ENCODE data around the gene FBN2.
"Not testable (repeated sequence)": the region's sequence is repeated elsewhere in the genome, so short reads cannot be mapped to it uniquely, and the experiment has no call there.

FBN2 gene

GRCh38 chr5:128413356-128413755 is 124.7 kb downstream of the FBN2 start:
- Histone ChIP-seq H3K4me1 (ENCODE audit: insufficient read depth, low read length) (peaks cover 15% of the 10 kb centered on the region; the same call in 1 of the 2 replicates), H3K9me3 (ENCODE audit: insufficient read depth, low read depth, low read length) (no peaks in the 10 kb centered on the region), H3K27me3 (ENCODE audit: insufficient read depth, low read length) (no peaks in the 10 kb centered on the region), H3K9ac (ENCODE audit: low read depth, low read length) (no peak overlapping the region), H3K27ac (ENCODE audit: low read length) (no peak overlapping the region), H3K36me3 (ENCODE audit: insufficient read depth, low read depth, low read length) (no peaks in the 10 kb centered on the region), H3K4me3 (ENCODE audit: low read length) (no peak overlapping the region)

- Histone ChIP-seq H3K27ac (ENCODE audit: low read length) (no peak overlapping the region), H3K4me3 (ENCODE audit: low read length) (no peak overlapping the region), H3K9me3 (ENCODE audit: insufficient read depth, low read depth, low read length) (no peaks in the 10 kb centered on the region), H3K27me3 (ENCODE audit: insufficient read depth, low read length) (no peaks in the 10 kb centered on the region), H3K4me1 (ENCODE audit: insufficient read depth, low read length) (peaks cover 15% of the 10 kb centered on the region; the same call in 1 of the 2 replicates), H3K36me3 (ENCODE audit: insufficient read depth, low read depth, low read length) (no peaks in the 10 kb centered on the region), H3K9ac (ENCODE audit: low read depth, low read length) (no peak overlapping the region)
Observed at GRCh38 chr5:128412145-128412930, 125.7 kb downstream of the FBN2 start.

GRCh38 chr5:128409166-128409800 is 128.8 kb downstream of the FBN2 start:
- Histone ChIP-seq H3K27ac (ENCODE audit: low read length) (no peak overlapping the region), H3K4me3 (ENCODE audit: low read length) (no peak overlapping the region), H3K9ac (ENCODE audit: low read depth, low read length) (no peak overlapping the region), H3K4me1 (ENCODE audit: insufficient read depth, low read length) (peaks cover 19% of the 10 kb centered on the region; the same call in 1 of the 2 replicates), H3K36me3 (ENCODE audit: insufficient read depth, low read depth, low read length) (no peaks in the 10 kb centered on the region), H3K9me3 (ENCODE audit: insufficient read depth, low read depth, low read length) (no peaks in the 10 kb centered on the region), H3K27me3 (ENCODE audit: insufficient read depth, low read length) (no peaks in the 10 kb centered on the region)

- no peaks in the 10 kb centered on the region for H3K36me3 ChIP-seq (ENCODE audit: insufficient read depth, low read depth, low read length)
Observed at GRCh38 chr5:128408622-128409021, 129.4 kb downstream of the FBN2 start.

GRCh38 chr5:128407944-128408343 is 130.1 kb downstream of the FBN2 start:
- Histone ChIP-seq H3K4me1 (ENCODE audit: insufficient read depth, low read length) (peaks cover 19% of the 10 kb centered on the region; the same call in 1 of the 2 replicates), H3K9ac (ENCODE audit: low read depth, low read length) (no peak overlapping the region), H3K36me3 (ENCODE audit: insufficient read depth, low read depth, low read length) (no peaks in the 10 kb centered on the region), H3K27ac (ENCODE audit: low read length) (no peak overlapping the region), H3K27me3 (ENCODE audit: insufficient read depth, low read length) (no peaks in the 10 kb centered on the region), H3K9me3 (ENCODE audit: insufficient read depth, low read depth, low read length) (no peaks in the 10 kb centered on the region), H3K4me3 (ENCODE audit: low read length) (no peak overlapping the region)

More at GRCh38 chr5:128408622-128409021, 129.4 kb downstream of the FBN2 start:
- no peaks in the 10 kb centered on the region for H3K27me3 ChIP-seq (ENCODE audit: insufficient read depth, low read length)
- H3K4me1 ChIP-seq (ENCODE audit: insufficient read depth, low read length) = peaks cover 19% of the 10 kb centered on the region; the same call in 1 of the 2 replicates
- H3K9me3 ChIP-seq (ENCODE audit: insufficient read depth, low read depth, low read length) = no peaks in the 10 kb centered on the region
- H3K27ac ChIP-seq (ENCODE audit: low read length) = no peak overlapping the region
- no peak overlapping the region for H3K9ac ChIP-seq (ENCODE audit: low read depth, low read length)
- H3K4me3 ChIP-seq (ENCODE audit: low read length) = no peak overlapping the region

- Histone ChIP-seq H3K27ac (ENCODE audit: low read length) (no peak overlapping the region), H3K9me3 (ENCODE audit: insufficient read depth, low read depth, low read length) (no peaks in the 10 kb centered on the region), H3K27me3 (ENCODE audit: insufficient read depth, low read length) (no peaks in the 10 kb centered on the region), H3K4me3 (ENCODE audit: low read length) (no peak overlapping the region), H3K4me1 (ENCODE audit: insufficient read depth, low read length) (peaks cover 19% of the 10 kb centered on the region; the same call in 1 of the 2 replicates), H3K9ac (ENCODE audit: low read depth, low read length) (no peak overlapping the region), H3K36me3 (ENCODE audit: insufficient read depth, low read depth, low read length) (no peaks in the 10 kb centered on the region)
Observed at GRCh38 chr5:128406803-128407202, 131.2 kb downstream of the FBN2 start.

GRCh38 chr5:128405159-128405558 is 132.9 kb downstream of the FBN2 start:
- peaks cover 19% of the 10 kb centered on the region; the same call in 1 of the 2 replicates for H3K4me1 ChIP-seq (ENCODE audit: insufficient read depth, low read length)
- no peak overlapping the region for H3K4me3 ChIP-seq (ENCODE audit: low read length)
- no peaks in the 10 kb centered on the region for H3K36me3 ChIP-seq (ENCODE audit: insufficient read depth, low read depth, low read length)
- H3K9me3 ChIP-seq (ENCODE audit: insufficient read depth, low read depth, low read length) = no peaks in the 10 kb centered on the region
- H3K9ac ChIP-seq (ENCODE audit: low read depth, low read length) = no peak overlapping the region
- H3K27ac ChIP-seq (ENCODE audit: low read length) = no peak overlapping the region
- no peaks in the 10 kb centered on the region for H3K27me3 ChIP-seq (ENCODE audit: insufficient read depth, low read length)

GRCh38 chr5:128403333-128403732 is 134.7 kb downstream of the FBN2 start:
- H3K4me3 ChIP-seq (ENCODE audit: low read length) = no peak overlapping the region
- H3K9me3 ChIP-seq (ENCODE audit: insufficient read depth, low read depth, low read length) = no peaks in the 10 kb centered on the region
- H3K4me1 ChIP-seq (ENCODE audit: insufficient read depth, low read length) = peaks cover 4% of the 10 kb centered on the region; the same call in 1 of the 2 replicates
- H3K36me3 ChIP-seq (ENCODE audit: insufficient read depth, low read depth, low read length) = no peaks in the 10 kb centered on the region
- no peak overlapping the region for H3K9ac ChIP-seq (ENCODE audit: low read depth, low read length)
- no peak overlapping the region for H3K27ac ChIP-seq (ENCODE audit: low read length)
- no peaks in the 10 kb centered on the region for H3K27me3 ChIP-seq (ENCODE audit: insufficient read depth, low read length)

GRCh38 chr5:128402506-128402905 is 135.5 kb downstream of the FBN2 start:
- Histone ChIP-seq H3K36me3 (ENCODE audit: insufficient read depth, low read depth, low read length) (no peaks in the 10 kb centered on the region), H3K27ac (ENCODE audit: low read length) (no peak overlapping the region), H3K4me1 (ENCODE audit: insufficient read depth, low read length) (peaks cover 4% of the 10 kb centered on the region; the same call in 1 of the 2 replicates), H3K9me3 (ENCODE audit: insufficient read depth, low read depth, low read length) (no peaks in the 10 kb centered on the region), H3K27me3 (ENCODE audit: insufficient read depth, low read length) (no peaks in the 10 kb centered on the region), H3K9ac (ENCODE audit: low read depth, low read length) (no peak overlapping the region), H3K4me3 (ENCODE audit: low read length) (no peak overlapping the region)

GRCh38 chr5:128400766-128401165 is 137.3 kb downstream of the FBN2 start:
- H3K27ac ChIP-seq (ENCODE audit: low read length); H3K36me3 ChIP-seq (ENCODE audit: insufficient read depth, low read depth, low read length); H3K9me3 ChIP-seq (ENCODE audit: insufficient read depth, low read depth, low read length); H3K4me1 ChIP-seq (ENCODE audit: insufficient read depth, low read length); H3K27me3 ChIP-seq (ENCODE audit: insufficient read depth, low read length); H3K9ac ChIP-seq (ENCODE audit: low read depth, low read length); H3K4me3 ChIP-seq (ENCODE audit: low read length): not testable (repeated sequence)

GRCh38 chr5:128399111-128399510 is 138.9 kb downstream of the FBN2 start:
- H3K27me3 ChIP-seq (ENCODE audit: insufficient read depth, low read length) = no peaks in the 10 kb centered on the region

GRCh38 chr5:128397876-128398275 is 140.2 kb downstream of the FBN2 start:
- Histone ChIP-seq H3K4me3 (ENCODE audit: low read length) (no peak overlapping the region), H3K9ac (ENCODE audit: low read depth, low read length) (no peak overlapping the region), H3K27ac (ENCODE audit: low read length) (no peak overlapping the region), H3K36me3 (ENCODE audit: insufficient read depth, low read depth, low read length) (no peaks in the 10 kb centered on the region), H3K27me3 (ENCODE audit: insufficient read depth, low read length) (no peaks in the 10 kb centered on the region), H3K9me3 (ENCODE audit: insufficient read depth, low read depth, low read length) (no peaks in the 10 kb centered on the region), H3K4me1 (ENCODE audit: insufficient read depth, low read length) (no peaks in the 10 kb centered on the region)

More at GRCh38 chr5:128399111-128399510, 138.9 kb downstream of the FBN2 start:
- Histone ChIP-seq H3K36me3 (ENCODE audit: insufficient read depth, low read depth, low read length) (no peaks in the 10 kb centered on the region), H3K9me3 (ENCODE audit: insufficient read depth, low read depth, low read length) (no peaks in the 10 kb centered on the region), H3K4me1 (ENCODE audit: insufficient read depth, low read length) (no peaks in the 10 kb centered on the region), H3K4me3 (ENCODE audit: low read length) (no peak overlapping the region), H3K27ac (ENCODE audit: low read length) (no peak overlapping the region), H3K9ac (ENCODE audit: low read depth, low read length) (no peak overlapping the region)
